Measurements from ENCODE around the gene MVD.

DNA sequence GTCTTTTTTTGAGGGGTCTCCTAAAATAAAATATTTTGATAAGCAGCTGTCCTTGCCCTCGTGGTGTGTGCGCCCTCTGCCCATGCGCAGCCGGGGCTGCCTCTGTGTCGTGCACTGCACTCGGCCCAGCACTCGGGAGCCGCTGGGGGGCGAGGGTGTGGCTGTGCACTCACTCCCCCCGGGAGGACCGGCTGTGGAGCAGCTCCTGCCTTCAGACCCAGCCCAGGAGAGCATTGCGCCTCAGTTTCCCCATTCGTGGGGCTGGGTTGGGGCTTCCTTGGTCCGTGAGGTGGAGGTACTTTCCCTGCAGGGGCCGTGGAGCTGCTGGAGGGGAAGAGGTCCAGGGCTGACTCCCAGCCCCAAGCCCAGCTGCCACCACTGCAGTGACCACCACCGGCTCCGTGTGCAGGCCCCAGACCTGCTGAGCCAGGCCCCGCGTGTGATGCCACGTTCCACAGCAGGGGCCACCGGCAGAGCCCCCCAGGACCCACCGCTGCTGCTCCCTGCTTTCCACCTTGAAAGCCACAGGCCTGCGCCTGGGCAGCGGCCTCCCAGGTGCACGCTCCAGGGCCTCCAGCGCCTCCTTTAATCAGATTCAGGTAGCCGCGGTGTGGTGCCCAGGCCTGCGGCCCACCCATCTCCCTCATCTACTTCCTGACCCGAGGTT, 30.8 kb downstream of the MVD start:
- TF ChIP-seq, protein P1, sequence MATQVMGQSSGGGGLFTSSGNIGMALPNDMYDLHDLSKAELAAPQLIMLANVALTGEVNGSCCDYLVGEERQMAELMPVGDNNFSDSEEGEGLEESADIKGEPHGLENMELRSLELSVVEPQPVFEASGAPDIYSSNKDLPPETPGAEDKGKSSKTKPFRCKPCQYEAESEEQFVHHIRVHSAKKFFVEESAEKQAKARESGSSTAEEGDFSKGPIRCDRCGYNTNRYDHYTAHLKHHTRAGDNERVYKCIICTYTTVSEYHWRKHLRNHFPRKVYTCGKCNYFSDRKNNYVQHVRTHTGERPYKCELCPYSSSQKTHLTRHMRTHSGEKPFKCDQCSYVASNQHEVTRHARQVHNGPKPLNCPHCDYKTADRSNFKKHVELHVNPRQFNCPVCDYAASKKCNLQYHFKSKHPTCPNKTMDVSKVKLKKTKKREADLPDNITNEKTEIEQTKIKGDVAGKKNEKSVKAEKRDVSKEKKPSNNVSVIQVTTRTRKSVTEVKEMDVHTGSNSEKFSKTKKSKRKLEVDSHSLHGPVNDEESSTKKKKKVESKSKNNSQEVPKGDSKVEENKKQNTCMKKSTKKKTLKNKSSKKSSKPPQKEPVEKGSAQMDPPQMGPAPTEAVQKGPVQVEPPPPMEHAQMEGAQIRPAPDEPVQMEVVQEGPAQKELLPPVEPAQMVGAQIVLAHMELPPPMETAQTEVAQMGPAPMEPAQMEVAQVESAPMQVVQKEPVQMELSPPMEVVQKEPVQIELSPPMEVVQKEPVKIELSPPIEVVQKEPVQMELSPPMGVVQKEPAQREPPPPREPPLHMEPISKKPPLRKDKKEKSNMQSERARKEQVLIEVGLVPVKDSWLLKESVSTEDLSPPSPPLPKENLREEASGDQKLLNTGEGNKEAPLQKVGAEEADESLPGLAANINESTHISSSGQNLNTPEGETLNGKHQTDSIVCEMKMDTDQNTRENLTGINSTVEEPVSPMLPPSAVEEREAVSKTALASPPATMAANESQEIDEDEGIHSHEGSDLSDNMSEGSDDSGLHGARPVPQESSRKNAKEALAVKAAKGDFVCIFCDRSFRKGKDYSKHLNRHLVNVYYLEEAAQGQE (IDR thresholded peaks at IDR 0.05; ENCODE audit: insufficient read depth in 1 of 2, low read depth in 2 of 2, low read length in 2 of 2) = no peak
- no peak for TF ChIP-seq POLR2AphosphoS5 (IDR thresholded peaks at IDR 0.05; ENCODE audit: low read depth, low read length)
- no peak for TF ChIP-seq FOXP2 (optimal IDR thresholded peaks at IDR 0.05; ENCODE audit: borderline replicate concordance, extremely low read depth, extremely low read length, insufficient read depth)
- TF ChIP-seq SIN3A (IDR thresholded peaks at IDR 0.05; ENCODE audit: borderline replicate concordance, insufficient read depth, low read length) = no peak
- TF ChIP-seq TAF1 (IDR thresholded peaks at IDR 0.05; ENCODE audit: borderline replicate concordance, insufficient read depth, low read length) = no peak
